DMS53 (cell line): Measurements from ENCODE around the gene RMND1.
"Not testable (repeated sequence)": the region's sequence is repeated elsewhere in the genome, so short reads cannot be mapped to it uniquely, and the experiment has no call there.

Source experiments
- DNase-seq: peaks from one replicate; lab custom pipeline; 2025; lab: John Stamatoyannopoulos, UW

Gene RMND1

GRCh38 chr6:151384151-151384550 is 67.8 kb downstream of the RMND1 start:
- DNase-seq: no peak

- DNase-seq: not testable (repeated sequence)
These were observed 69.3 kb downstream of the RMND1 start for GRCh38 chr6:151382631-151383030.

- no peak for DNase-seq
These were observed 70.2 kb downstream of the RMND1 start for GRCh38 chr6:151381722-151382121.

GRCh38 chr6:151380848-151381205 is 71.1 kb downstream of the RMND1 start:
- no peak for DNase-seq

GRCh38 chr6:151379933-151380847 is 71.7 kb downstream of the RMND1 start:
- no peak for DNase-seq

GRCh38 chr6:151377095-151377494 is 74.8 kb downstream of the RMND1 start:
- no peak for DNase-seq

- no peak for DNase-seq
These were observed 75.5 kb downstream of the RMND1 start for GRCh38 chr6:151376440-151376839.

GRCh38 chr6:151375833-151376232 is 76.1 kb downstream of the RMND1 start:
- no peak for DNase-seq

GRCh38 chr6:151374036-151374683 is 77.8 kb downstream of the RMND1 start:
- no peak for DNase-seq

- no peak for DNase-seq
These were observed 79.8 kb downstream of the RMND1 start for GRCh38 chr6:151372164-151372563.

- no peak for DNase-seq
These were observed 81.3 kb downstream of the RMND1 start for GRCh38 chr6:151370509-151371078.

- no peak for DNase-seq
These were observed 86.7 kb downstream of the RMND1 start for GRCh38 chr6:151365233-151365632.

GRCh38 chr6:151359486-151359885 is 92.4 kb downstream of the RMND1 start:
- DNase-seq: no peak

GRCh38 chr6:151358475-151358874 is 93.5 kb downstream of the RMND1 start:
- DNase-seq: no peak

- DNase-seq: no peak
These were observed 94.0 kb downstream of the RMND1 start for GRCh38 chr6:151357758-151358436.

GRCh38 chr6:151356983-151357382 is 94.9 kb downstream of the RMND1 start:
- DNase-seq: not testable (repeated sequence)
